HL-60 (cell line): ENCODE results near the gene RBM39.

ENCODE experiments used
- DNase-seq, 2 experiments: peaks; one replicate each; pipeline ENCODE4 v3.0.0-alpha.2; 2010 to 2020; ENCODE audit warnings: low read depth in 1 of 2, low spot score in 1 of 2
- H3K27ac ChIP-seq: fragments of 250-450 bp; sonication (Bioruptor Pico); replicated peaks from 2 replicates; pipeline ENCODE4 v1.5.1; 2020; ENCODE audit warnings: mild to moderate bottlenecking, moderate library complexity
- H3K27me3 ChIP-seq: fragments of 250-450 bp; sonication (Bioruptor Pico); 2 replicates; pipeline ENCODE4 v1.5.1; 2021; ENCODE audit warnings: mild to moderate bottlenecking, moderate library complexity; ENCODE audit not compliant: insufficient read depth, poor library complexity, severe bottlenecking
- H3K4me3 ChIP-seq: replicated peaks from 2 replicates; pipeline ENCODE4 v1.5.1; 2011; ENCODE audit warnings: mild to moderate bottlenecking, control low read depth, low read length; ENCODE audit not compliant: insufficient read depth
- CTCF ChIP-seq: IDR thresholded peaks from one replicate; pipeline ENCODE4 v1.5.1; 2011; ENCODE audit warnings: low read length, control low read depth, inconsistent platforms; ENCODE audit not compliant: insufficient read depth
- GABPA ChIP-seq: IDR thresholded peaks from 2 replicates; pipeline ENCODE4 v1.6.1; 2012; ENCODE audit warnings: low read depth
- POLR2AphosphoS5 ChIP-seq: IDR thresholded peaks from 2 replicates; pipeline ENCODE4 v1.6.1; 2012; ENCODE audit warnings: low read depth
- REST ChIP-seq: IDR thresholded peaks from 2 replicates; pipeline ENCODE4 v1.6.1; 2012; ENCODE audit warnings: low read depth; ENCODE audit not compliant: insufficient replicate concordance
- SPI1 ChIP-seq: IDR thresholded peaks from 2 replicates; pipeline ENCODE4 v1.6.1; 2012; ENCODE audit warnings: low read depth, mild to moderate bottlenecking, borderline replicate concordance

Gene RBM39

DNA sequence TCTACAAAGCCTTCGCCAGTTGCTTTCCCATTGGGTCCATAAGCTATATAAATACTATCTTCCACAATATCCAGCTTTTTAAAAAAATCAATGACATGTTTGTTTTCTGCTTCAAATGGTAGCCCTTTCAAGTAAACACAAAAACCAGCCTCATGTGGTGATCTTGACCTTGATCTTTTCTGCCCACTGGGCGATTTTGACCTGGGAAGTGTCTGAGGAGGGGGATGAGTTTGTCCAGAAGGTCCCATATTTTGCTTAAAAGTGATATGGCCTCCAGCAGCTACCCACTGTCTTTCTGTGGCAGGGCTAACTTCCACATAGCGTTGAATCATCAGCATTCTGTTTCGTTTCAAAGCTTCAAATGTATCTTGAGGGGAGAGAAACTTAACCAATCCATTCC lies 88.2 kb downstream of the RBM39 start:
- no peak overlapping the region for H3K27ac ChIP-seq
- no peak for TF ChIP-seq SPI1
- TF ChIP-seq REST = no peak
- TF ChIP-seq CTCF = no peak
- TF ChIP-seq GABPA = no peak
- TF ChIP-seq POLR2AphosphoS5 = no peak
- H3K4me3 ChIP-seq = no peak overlapping the region
- H3K27me3 ChIP-seq = no peaks in the 10 kb centered on the region
- DNase-seq = no peak
